Measurements from ENCODE around the gene MMP20. TPM values are rescaled to one million over a fixed set of nuclear protein-coding genes. Genes with fewer than 3 reads are reported as not detected.

Gene MMP20
- total RNA-seq, 1 experiment from 2014 or later, result 0.30 TPM

GRCh38 chr11:102623998-102624397, 1.1 kb downstream of the MMP20 start:
- POLR2A ChIA-PET, result no interaction called here
- H3K4me1 ChIP-seq (ENCODE audit: control insufficient read depth in 1 of 2, insufficient read depth in 2 of 2, low read length in 2 of 2), result no peaks in the 10 kb centered on the region
- ATAC-seq (no peak), DNase-seq (ENCODE audit: low read depth, low spot score) (no peak)
- H3K4me3 ChIP-seq (replicated peaks in 1 of 2; ENCODE audit: low read depth in 1 of 2, low read length in 2 of 2), result no peak overlapping the region
- no peaks in the 10 kb centered on the region for H3K9me2 ChIP-seq (ENCODE audit: insufficient read depth)
- H3K4me2 ChIP-seq (ENCODE audit: low read length), result no peak overlapping the region
- no TSS peak for BruUV-seq (replicated peaks)
- intact Hi-C loops (cut with micrococcal nuclease), result no loop called here
- H3K36me3 ChIP-seq (ENCODE audit: control insufficient read depth in 1 of 2, insufficient read depth in 2 of 2, low read length in 2 of 2), result no peaks in the 10 kb centered on the region
- H2AFZ ChIP-seq (ENCODE audit: low read depth, low read length, poor library complexity, severe bottlenecking), result no peak overlapping the region
- H3K9me3 ChIP-seq (ENCODE audit: control insufficient read depth in 1 of 2, insufficient read depth in 1 of 2, low read depth in 1 of 2, low read length in 2 of 2), result no peaks in the 10 kb centered on the region
- CTCF ChIA-PET, result no interaction called here
- H4K20me1 ChIP-seq (ENCODE audit: insufficient read depth), result no peaks in the 10 kb centered on the region
- no peak overlapping the region for H3K9ac ChIP-seq (ENCODE audit: low read length)
- RAD21 ChIA-PET (ENCODE audit: low non-redundant PET in 1 of 2, low total read pairs in 2 of 2, uncharacterized antibody in 2 of 2, unreplicated experiment in 2 of 2), result no interaction called here
- H3K79me2 ChIP-seq (ENCODE audit: insufficient read depth, low read length), result no peaks in the 10 kb centered on the region
- no peak overlapping the region for H3K27ac ChIP-seq (ENCODE audit: low read depth, low read length)
- no peak for TF ChIP-seq EGR1 (IDR thresholded peaks at IDR 0.05; ENCODE audit: low read depth)
- no peak for TF ChIP-seq REST (IDR thresholded peaks at IDR 0.05; ENCODE audit: low read depth)
- no peak for TF ChIP-seq CBX3 (IDR thresholded peaks at IDR 0.05; ENCODE audit: low read depth)
- no peaks in the 10 kb centered on the region for H3K27me3 ChIP-seq (ENCODE audit: insufficient read depth, low read length)

DNA sequence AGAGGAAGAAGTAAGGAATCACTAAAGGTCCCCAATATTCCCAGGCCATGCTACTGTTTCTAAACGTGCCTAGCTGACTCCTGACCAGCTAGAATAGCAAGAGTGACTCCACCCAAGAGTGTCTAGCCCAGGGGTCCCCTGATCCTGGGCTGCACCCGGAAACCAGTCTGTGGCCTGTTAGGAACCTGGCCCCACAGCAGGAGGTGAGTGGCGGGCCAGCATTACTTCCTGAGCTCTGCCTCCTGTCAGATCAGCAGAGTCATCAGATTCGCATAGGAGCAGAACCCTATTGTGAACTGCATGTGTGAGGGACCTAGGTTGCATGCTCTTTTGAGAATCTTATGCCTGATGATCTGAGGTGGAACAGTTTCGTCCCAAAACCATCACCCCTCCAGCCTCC, 2.0 kb downstream of the MMP20 start:
- BruUV-seq (replicated peaks), result no TSS peak
- no peak overlapping the region for H3K4me3 ChIP-seq (replicated peaks in 1 of 2; ENCODE audit: low read depth in 1 of 2, low read length in 2 of 2)
- no peak for TF ChIP-seq SP1 (IDR thresholded peaks at IDR 0.05; ENCODE audit: low read depth)
- no peak overlapping the region for H3K9ac ChIP-seq (ENCODE audit: low read length)
- no peak for ATAC-seq
- DNase-seq (ENCODE audit: low read depth, low spot score), result no peak
- no peaks in the 10 kb centered on the region for H3K27me3 ChIP-seq (ENCODE audit: insufficient read depth, low read length)
- no peaks in the 10 kb centered on the region for H3K9me3 ChIP-seq (ENCODE audit: control insufficient read depth in 1 of 2, insufficient read depth in 1 of 2, low read depth in 1 of 2, low read length in 2 of 2)
- H3K27ac ChIP-seq (ENCODE audit: low read depth, low read length), result no peak overlapping the region
- intact Hi-C loops (cut with micrococcal nuclease), result no loop called here
- H2AFZ ChIP-seq (ENCODE audit: low read depth, low read length, poor library complexity, severe bottlenecking), result no peak overlapping the region
- H3K4me1 ChIP-seq (ENCODE audit: control insufficient read depth in 1 of 2, insufficient read depth in 2 of 2, low read length in 2 of 2), result no peaks in the 10 kb centered on the region
- ChIA-PET RAD21 (ENCODE audit: low non-redundant PET in 1 of 2, low total read pairs in 2 of 2, uncharacterized antibody in 2 of 2, unreplicated experiment in 2 of 2) (no interaction called here), CTCF (no interaction called here), POLR2A (no interaction called here)
- no peaks in the 10 kb centered on the region for H3K36me3 ChIP-seq (ENCODE audit: control insufficient read depth in 1 of 2, insufficient read depth in 2 of 2, low read length in 2 of 2)
- H3K9me2 ChIP-seq (ENCODE audit: insufficient read depth), result no peaks in the 10 kb centered on the region
- no peaks in the 10 kb centered on the region for H3K79me2 ChIP-seq (ENCODE audit: insufficient read depth, low read length)
- no peaks in the 10 kb centered on the region for H4K20me1 ChIP-seq (ENCODE audit: insufficient read depth)
- H3K4me2 ChIP-seq (ENCODE audit: low read length), result no peak overlapping the region
